ENCODE results near the gene CRYBG2. TPM values are rescaled to one million over a fixed set of nuclear protein-coding genes. Genes with fewer than 3 reads are reported as not detected.

The CRYBG2 gene
- total and polyA plus RNA-seq, 2 of the 13 experiments (the other 11 are each of a cell fraction or from before 2014, with no cell fraction given), result 1.3 to 2.9 TPM

- Histone ChIP-seq H3K4me1 (ENCODE audit: insufficient read depth, low read length) (no peaks in the 10 kb centered on the region), H3K27me3 (ENCODE audit: control insufficient read depth in 1 of 2, insufficient read depth in 2 of 2, low read length in 2 of 2) (no peaks in the 10 kb centered on the region), H3K27ac (ENCODE audit: extremely low read length, insufficient read depth, low read length) (no peak overlapping the region), H3K4me2 (ENCODE audit: low read depth, low read length) (no peak overlapping the region), H3K4me3 (replicated peaks in 1 of 3; ENCODE audit: insufficient read depth in 1 of 3, low read depth in 2 of 3, low read length in 3 of 3) (no peak overlapping the region), H2AFZ (ENCODE audit: low read length) (no peak overlapping the region), H3K79me2 (ENCODE audit: insufficient read depth, low read length) (no peaks in the 10 kb centered on the region), H4K20me1 (ENCODE audit: insufficient read depth, low read length) (no peaks in the 10 kb centered on the region), H3K36me3 (replicated peaks in 1 of 2; ENCODE audit: control insufficient read depth in 1 of 2, insufficient read depth in 2 of 2, low read length in 2 of 2) (no peaks in the 10 kb centered on the region), H3K9ac (ENCODE audit: insufficient read depth, low read depth, low read length) (no peak overlapping the region), H3K9me3 (ENCODE audit: low read length) (no peaks in the 10 kb centered on the region)
- FAIRE-seq (no peak), DNase-seq (ENCODE audit: low spot score) (no peak), ATAC-seq (no peak)
- POLR2A ChIA-PET, result interaction anchor here (1.0 to 2.7 kb wide), 4 partner anchors 14 to 30 kb away, joined by 3 to 12 read pairs (median 6); no protein-coding TSS in a partner anchor
- TF ChIP-seq IRX3 (CRISPR knock-in tag; IDR thresholded peaks at IDR 0.05; ENCODE audit: borderline replicate concordance, low read depth), result no peak
- TF ChIP-seq MLXIP (CRISPR knock-in tag; IDR thresholded peaks at IDR 0.05; ENCODE audit: borderline replicate concordance), result no peak
- no peak for TF ChIP-seq SMAD9 (CRISPR knock-in tag; IDR thresholded peaks at IDR 0.05)
- TF ChIP-seq MEIS1 (CRISPR knock-in tag; IDR thresholded peaks at IDR 0.05; ENCODE audit: borderline replicate concordance), result no peak
- no peak for TF ChIP-seq ZNF784 (CRISPR knock-in tag; IDR thresholded peaks at IDR 0.05; ENCODE audit: borderline replicate concordance)
- no peak for TF ChIP-seq SKI (IDR thresholded peaks at IDR 0.05; ENCODE audit: partially characterized antibody)
- TF ChIP-seq CREB1 (IDR thresholded peaks at IDR 0.05), result no peak
- no peak for TF ChIP-seq CREB1 (CRISPR knock-in tag; IDR thresholded peaks at IDR 0.05)
- WGBS (ENCODE audit: low lambda C conversion rate), result 97% methylated on average over 7 of the region's 8 CpGs
- CTCF ChIA-PET (ENCODE audit: low intra/inter-chr PET ratio, low total read pairs), result interaction anchor here (2.5 kb wide), 1 partner anchor 35 kb away, joined by 12 read pairs; no protein-coding TSS in a partner anchor
- no TSS peak for BruUV-seq (replicated peaks)
- in situ Hi-C loops (cut with HindIII; ENCODE audit: extremely low pct_ligation_motif_present, low pct_unique_long_range_greater_than_20kb) (no loop called here), intact Hi-C loops (cut with micrococcal nuclease; ENCODE audit: unreplicated experiment) (no loop called here)
These were observed 25.3 kb downstream of the CRYBG2 start for GRCh38 chr1:26328597-26328996.
